ENCODE results near the gene STPG2. TPM values are rescaled to one million over a fixed set of nuclear protein-coding genes. Genes with fewer than 3 reads are reported as not detected.

Gene STPG2
- total RNA-seq, 1 donor from 2014 or later = 0.66 TPM

- H3K4me1 Mint-ChIP-seq (ENCODE audit: low read depth, unreplicated experiment) = peaks cover 2% of the 10 kb centered on the region
- no peak for DNase-seq
- H3K27me3 Mint-ChIP-seq (ENCODE audit: unreplicated experiment) = no peaks in the 10 kb centered on the region
- no peaks in the 10 kb centered on the region for H3K9me3 Mint-ChIP-seq (ENCODE audit: unreplicated experiment)
- peaks cover 8% of the 10 kb centered on the region for H3K36me3 Mint-ChIP-seq (ENCODE audit: unreplicated experiment)
- no peak overlapping the region for H3K4me3 Mint-ChIP-seq (ENCODE audit: unreplicated experiment)
- no peak for TF ChIP-seq CTCF (IDR thresholded peaks at IDR 0.05; ENCODE audit: partially characterized antibody, unreplicated experiment)
- H3K27ac Mint-ChIP-seq (ENCODE audit: unreplicated experiment) = no peak overlapping the region
These were observed 44.5 kb downstream of the STPG2 start for GRCh38 chr4:98098764-98099163.

DNA sequence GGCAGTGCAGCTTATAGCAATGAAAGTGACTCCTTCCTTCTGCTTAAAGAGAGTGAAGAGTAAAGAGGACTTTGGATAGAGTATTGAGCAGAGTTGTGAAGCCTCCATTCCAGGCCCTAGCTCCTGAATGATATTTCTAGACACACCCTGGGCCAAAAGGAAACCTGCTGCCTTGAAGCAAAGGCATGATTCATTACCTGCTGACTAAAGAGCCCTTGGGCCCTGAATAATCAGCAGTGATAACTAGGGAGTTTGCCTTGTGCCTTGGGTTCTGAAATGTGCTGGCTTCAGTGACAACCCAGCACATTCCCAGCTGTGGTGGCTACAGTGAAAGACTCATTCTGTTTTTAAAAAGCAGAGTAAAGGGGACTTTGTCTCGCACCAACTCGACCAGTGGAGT is 49.2 kb downstream of the STPG2 start:
- no peak for TF ChIP-seq CTCF (IDR thresholded peaks at IDR 0.05; ENCODE audit: partially characterized antibody, unreplicated experiment)
- Mint-ChIP-seq H3K27ac (ENCODE audit: unreplicated experiment) (no peak overlapping the region), H3K9me3 (ENCODE audit: unreplicated experiment) (no peaks in the 10 kb centered on the region), H3K4me3 (ENCODE audit: unreplicated experiment) (no peak overlapping the region), H3K27me3 (ENCODE audit: unreplicated experiment) (no peaks in the 10 kb centered on the region), H3K4me1 (ENCODE audit: low read depth, unreplicated experiment) (no peaks in the 10 kb centered on the region), H3K36me3 (ENCODE audit: unreplicated experiment) (peaks cover 8% of the 10 kb centered on the region)
- no peak for DNase-seq

DNA sequence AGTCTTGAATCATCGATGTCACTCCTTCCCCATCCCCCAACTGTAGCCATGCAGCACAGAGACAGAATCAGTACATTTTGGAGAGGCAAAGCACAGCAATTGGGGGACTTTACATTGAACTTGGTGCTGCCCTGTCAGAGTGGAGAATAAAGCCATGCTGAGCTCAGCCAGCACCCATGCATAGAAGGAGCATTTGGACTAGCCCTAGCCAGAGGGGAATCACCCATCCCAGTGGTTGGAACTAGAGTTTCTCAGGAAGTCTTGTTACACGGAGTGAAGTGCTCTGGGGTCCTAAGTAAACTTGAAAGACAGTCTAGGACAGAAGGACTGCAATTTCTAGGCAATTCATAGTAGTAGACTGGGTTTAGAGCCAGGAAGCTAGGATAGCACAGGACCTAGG is 49.6 kb downstream of the STPG2 start:
- no peak for TF ChIP-seq CTCF (IDR thresholded peaks at IDR 0.05; ENCODE audit: partially characterized antibody, unreplicated experiment)
- DNase-seq = no peak

DNA sequence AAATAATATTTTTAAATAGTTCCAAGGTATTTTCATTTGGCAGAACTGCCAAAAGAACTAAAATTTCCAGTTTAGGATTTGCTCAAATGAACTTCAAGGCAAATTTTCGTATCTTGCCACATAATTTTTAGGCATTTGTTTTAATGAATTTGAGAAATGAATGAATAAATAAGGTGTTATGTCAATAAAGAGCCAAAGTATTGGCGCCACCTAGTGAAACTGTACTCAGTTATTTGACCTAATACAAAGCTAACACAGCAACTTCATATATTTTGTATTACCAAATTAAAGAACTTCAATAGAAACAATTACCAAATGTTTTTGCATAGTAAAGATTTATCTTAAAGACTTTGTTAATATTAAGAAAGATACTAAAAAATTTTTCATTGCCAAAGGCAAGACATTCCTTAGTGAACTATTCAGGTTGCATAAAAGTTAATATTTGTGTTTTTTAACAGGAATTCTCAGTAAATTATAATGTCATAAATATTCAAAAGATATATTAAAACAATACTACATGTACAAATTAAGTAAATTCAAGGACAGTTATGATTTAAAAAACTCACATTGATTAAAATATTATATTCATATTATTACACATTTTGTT is 50.3 kb downstream of the STPG2 start:
- H3K36me3 Mint-ChIP-seq (ENCODE audit: unreplicated experiment) = peaks cover 8% of the 10 kb centered on the region
- no peak for DNase-seq
- peak; percentile 58 for TF ChIP-seq CTCF (IDR thresholded peaks at IDR 0.05; ENCODE audit: partially characterized antibody, unreplicated experiment)
- no peaks in the 10 kb centered on the region for H3K27me3 Mint-ChIP-seq (ENCODE audit: unreplicated experiment)
- H3K4me1 Mint-ChIP-seq (ENCODE audit: low read depth, unreplicated experiment) = no peaks in the 10 kb centered on the region
- no peak overlapping the region for H3K4me3 Mint-ChIP-seq (ENCODE audit: unreplicated experiment)
- H3K27ac Mint-ChIP-seq (ENCODE audit: unreplicated experiment) = no peak overlapping the region
- H3K9me3 Mint-ChIP-seq (ENCODE audit: unreplicated experiment) = no peaks in the 10 kb centered on the region

More for the DNA sequence above, 49.6 kb downstream of the STPG2 start:
- H3K4me3 Mint-ChIP-seq (ENCODE audit: unreplicated experiment) = no peak overlapping the region
- no peaks in the 10 kb centered on the region for H3K27me3 Mint-ChIP-seq (ENCODE audit: unreplicated experiment)
- no peaks in the 10 kb centered on the region for H3K4me1 Mint-ChIP-seq (ENCODE audit: low read depth, unreplicated experiment)
- H3K27ac Mint-ChIP-seq (ENCODE audit: unreplicated experiment) = no peak overlapping the region
- H3K36me3 Mint-ChIP-seq (ENCODE audit: unreplicated experiment) = peaks cover 8% of the 10 kb centered on the region
- no peaks in the 10 kb centered on the region for H3K9me3 Mint-ChIP-seq (ENCODE audit: unreplicated experiment)

DNA sequence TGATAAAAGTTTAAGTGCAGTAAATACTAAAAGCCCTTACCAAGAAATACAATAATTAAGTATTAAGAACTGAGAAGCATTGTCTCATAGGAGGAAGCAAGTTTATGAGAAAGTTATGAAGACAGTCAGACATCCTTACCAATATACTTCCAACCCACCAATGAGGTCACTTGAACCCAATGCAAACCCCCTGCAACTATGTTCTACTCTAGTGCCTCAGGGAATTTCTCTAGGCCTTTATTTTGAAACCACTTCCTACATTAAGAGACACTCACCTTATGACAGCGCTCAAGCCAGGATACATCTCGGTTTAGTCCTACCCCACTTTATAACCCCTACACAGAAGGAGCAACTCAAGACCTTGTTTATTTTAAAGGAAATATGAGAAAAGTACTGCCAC is 61.3 kb downstream of the STPG2 start:
- no peaks in the 10 kb centered on the region for H3K27me3 Mint-ChIP-seq (ENCODE audit: unreplicated experiment)

More for the DNA sequence above, 61.3 kb downstream of the STPG2 start:
- Mint-ChIP-seq H3K27ac (ENCODE audit: unreplicated experiment) (no peak overlapping the region), H3K4me3 (ENCODE audit: unreplicated experiment) (no peak overlapping the region), H3K36me3 (ENCODE audit: unreplicated experiment) (no peaks in the 10 kb centered on the region), H3K9me3 (ENCODE audit: unreplicated experiment) (no peaks in the 10 kb centered on the region), H3K4me1 (ENCODE audit: low read depth, unreplicated experiment) (no peaks in the 10 kb centered on the region)
- no peak for DNase-seq
- no peak for TF ChIP-seq CTCF (IDR thresholded peaks at IDR 0.05; ENCODE audit: partially characterized antibody, unreplicated experiment)

Measured in glutamatergic neuron (in vitro differentiated cells).